Stimulated activated naive CD8-positive, alpha-beta T cell treated with anti-CD3 and anti-CD28 coated beads, Interleukin-15, Interleukin-2, amounts not matched to agents 100 ng/mL and 50 ng/mL, for 24 hours (primary cell): ENCODE data around the gene STK26.
"Not testable (repeated sequence)": the region's sequence is repeated elsewhere in the genome, so short reads cannot be mapped to it uniquely, and the experiment has no call there.

Experiments
- H3K27ac Mint-ChIP-seq: one replicate; pipeline ENCODE4 v1.8.0; 2021; ENCODE audit warnings: mild to moderate bottlenecking, mixed read lengths
- H3K27me3 Mint-ChIP-seq: one replicate; pipeline ENCODE4 v1.8.0; 2021; ENCODE audit warnings: mixed read lengths
- H3K36me3 Mint-ChIP-seq: one replicate; pipeline ENCODE4 v1.8.0; 2021; ENCODE audit warnings: low read depth, mixed read lengths
- H3K4me1 Mint-ChIP-seq: one replicate; pipeline ENCODE4 v1.8.0; 2021; ENCODE audit warnings: low read depth, mixed read lengths
- H3K4me3 Mint-ChIP-seq: one replicate; pipeline ENCODE4 v1.8.0; 2021; ENCODE audit warnings: mild to moderate bottlenecking, mixed read lengths
- H3K9me3 Mint-ChIP-seq: one replicate; pipeline ENCODE4 v1.8.0; 2021; ENCODE audit warnings: mixed read lengths

STK26 gene

DNA sequence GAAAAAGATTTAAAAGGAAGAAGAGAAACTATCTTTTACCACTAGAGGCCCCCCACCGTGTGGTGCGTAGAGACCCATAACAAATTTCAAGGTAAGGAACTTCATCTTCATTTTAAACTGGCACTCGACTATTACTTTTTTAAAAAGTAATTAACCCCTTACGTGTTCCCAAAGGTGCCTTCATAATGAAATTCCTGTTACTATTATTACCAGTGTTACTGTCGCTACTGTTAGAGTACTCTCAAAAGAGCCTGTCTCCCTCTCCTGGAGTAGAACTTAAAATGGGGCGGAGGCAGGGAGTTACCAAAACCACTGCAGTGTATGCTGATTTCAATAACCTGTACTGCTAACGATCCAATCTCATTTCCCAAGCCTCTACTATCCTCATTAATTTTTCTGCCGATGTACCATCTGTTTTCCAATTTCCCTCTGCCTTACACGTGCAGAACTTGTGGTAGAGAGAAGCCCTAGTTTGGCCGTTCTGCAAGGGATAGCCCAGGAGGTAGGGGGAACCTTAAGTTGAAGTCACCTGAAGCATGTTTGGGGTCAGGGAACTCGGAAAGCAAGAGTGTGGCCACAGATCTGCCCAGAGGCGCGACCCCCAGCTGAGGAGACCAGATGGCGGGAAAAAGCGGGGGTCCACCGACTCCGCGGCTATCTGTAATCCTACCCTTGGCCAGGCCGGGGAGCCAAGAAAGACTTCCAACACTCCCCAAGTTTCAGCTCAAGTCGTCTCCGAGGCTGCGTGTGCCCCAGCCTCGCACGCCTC, 720 bp upstream of the STK26 start:
- no peaks in the 10 kb centered on the region for H3K9me3 Mint-ChIP-seq
- H3K27me3 Mint-ChIP-seq: no peaks in the 10 kb centered on the region
- peaks cover 10% of the 10 kb centered on the region for H3K36me3 Mint-ChIP-seq
- peaks cover 43% of the 10 kb centered on the region for H3K4me1 Mint-ChIP-seq
- peak overlapping the region; percentile 93 for H3K27ac Mint-ChIP-seq
- peak overlapping the region; percentile 93 for H3K4me3 Mint-ChIP-seq

DNA sequence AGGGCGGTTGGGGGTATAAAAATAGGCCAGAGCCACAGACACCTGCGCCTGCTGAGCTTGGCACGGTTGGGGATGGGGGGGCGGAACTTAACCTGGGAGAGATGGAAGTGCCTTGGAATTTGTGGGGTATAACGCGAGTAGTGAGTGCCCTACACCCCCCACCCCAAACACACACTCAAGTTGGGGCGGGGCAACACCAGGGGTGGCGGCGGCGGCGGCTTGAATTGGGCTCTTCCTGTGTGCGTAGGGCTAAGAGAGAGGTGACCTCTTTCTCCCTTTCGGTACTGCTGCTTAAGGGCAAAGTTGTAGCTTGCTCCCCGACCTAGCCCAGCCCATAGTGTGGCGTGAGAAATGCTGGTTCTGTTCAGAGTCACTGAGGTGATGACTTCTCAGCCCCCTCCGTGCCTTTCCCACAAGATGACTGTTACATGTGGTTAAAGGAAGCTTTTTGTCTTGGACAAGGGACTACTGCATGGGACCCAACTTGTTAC, 839 bp downstream of the STK26 start:
- H3K36me3 Mint-ChIP-seq: peaks cover 23% of the 10 kb centered on the region
- H3K4me3 Mint-ChIP-seq: peak overlapping the region; percentile 93
- no peaks in the 10 kb centered on the region for H3K9me3 Mint-ChIP-seq
- H3K4me1 Mint-ChIP-seq: peaks cover 50% of the 10 kb centered on the region
- H3K27me3 Mint-ChIP-seq: no peaks in the 10 kb centered on the region
- H3K27ac Mint-ChIP-seq: peak overlapping the region; percentile 93

DNA sequence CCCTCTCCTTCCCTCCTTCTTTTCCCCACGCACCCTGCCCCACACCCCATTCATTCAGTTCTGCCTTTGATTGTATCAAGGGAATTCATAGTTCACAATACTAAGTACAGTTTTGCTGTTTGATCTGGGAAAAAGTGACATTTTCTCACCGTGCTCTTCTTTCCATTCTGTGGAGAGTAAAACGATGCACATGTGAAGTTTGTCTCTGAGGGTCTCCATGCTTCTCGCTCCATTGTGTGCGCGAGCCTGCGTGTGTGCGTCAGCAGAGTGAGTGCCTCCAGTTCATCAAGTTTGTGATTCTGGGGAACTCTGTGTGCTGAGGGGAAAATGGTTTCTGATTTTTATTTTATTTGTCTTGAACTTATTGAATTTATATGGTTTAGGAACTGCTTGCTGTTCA, 1.9 kb downstream of the STK26 start:
- Mint-ChIP-seq H3K9me3 (no peaks in the 10 kb centered on the region), H3K4me3 (peak overlapping the region; percentile 93), H3K4me1 (peaks cover 60% of the 10 kb centered on the region), H3K36me3 (peaks cover 30% of the 10 kb centered on the region), H3K27me3 (no peaks in the 10 kb centered on the region), H3K27ac (peak overlapping the region; percentile 96)

DNA sequence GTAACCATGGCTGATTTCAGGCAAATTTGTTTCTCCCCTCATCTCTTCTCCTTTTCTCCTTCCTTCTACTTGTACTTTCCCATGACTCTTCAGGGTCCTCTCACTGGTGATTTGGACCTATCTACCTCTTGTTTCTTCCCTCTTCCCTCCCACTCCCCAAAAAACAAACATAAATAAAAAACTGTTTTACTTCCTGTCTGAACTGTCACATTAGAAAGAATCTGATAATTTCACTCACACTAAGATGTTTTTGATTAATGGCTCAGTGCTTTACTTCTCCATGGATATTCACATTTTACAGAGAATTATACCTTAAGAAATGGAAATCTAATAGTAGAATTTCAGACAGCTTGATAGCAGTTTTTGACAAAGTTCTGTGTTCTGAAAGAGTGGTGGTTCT, 7.2 kb downstream of the STK26 start:
- Mint-ChIP-seq H3K36me3 (peaks cover 36% of the 10 kb centered on the region), H3K27me3 (no peaks in the 10 kb centered on the region), H3K27ac (no peak overlapping the region), H3K4me1 (peaks cover 84% of the 10 kb centered on the region), H3K9me3 (no peaks in the 10 kb centered on the region), H3K4me3 (no peak overlapping the region)

DNA sequence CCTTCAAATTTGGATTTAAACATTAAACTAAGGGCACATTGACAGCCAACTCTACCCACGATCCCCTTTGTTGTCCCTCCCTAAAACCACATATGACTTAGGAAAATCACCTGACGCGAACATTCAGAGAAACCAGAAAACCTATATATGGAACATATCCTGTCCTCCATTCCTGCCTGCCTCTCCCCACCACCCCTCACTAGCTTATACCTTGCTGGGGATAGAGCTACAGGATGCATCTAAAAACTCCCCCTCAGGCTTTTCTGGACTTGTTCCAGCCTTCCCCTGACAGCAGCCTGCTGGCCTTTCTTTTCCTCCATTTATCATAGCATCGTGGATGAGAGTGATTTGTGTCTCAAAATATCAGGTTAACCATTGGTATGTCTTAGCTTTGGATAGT, 8.8 kb downstream of the STK26 start:
- H3K36me3 Mint-ChIP-seq: peaks cover 35% of the 10 kb centered on the region
- no peaks in the 10 kb centered on the region for H3K27me3 Mint-ChIP-seq
- no peaks in the 10 kb centered on the region for H3K9me3 Mint-ChIP-seq
- H3K4me1 Mint-ChIP-seq: peaks cover 77% of the 10 kb centered on the region
- no peak overlapping the region for H3K27ac Mint-ChIP-seq
- H3K4me3 Mint-ChIP-seq: peak overlapping the region; percentile 23

DNA sequence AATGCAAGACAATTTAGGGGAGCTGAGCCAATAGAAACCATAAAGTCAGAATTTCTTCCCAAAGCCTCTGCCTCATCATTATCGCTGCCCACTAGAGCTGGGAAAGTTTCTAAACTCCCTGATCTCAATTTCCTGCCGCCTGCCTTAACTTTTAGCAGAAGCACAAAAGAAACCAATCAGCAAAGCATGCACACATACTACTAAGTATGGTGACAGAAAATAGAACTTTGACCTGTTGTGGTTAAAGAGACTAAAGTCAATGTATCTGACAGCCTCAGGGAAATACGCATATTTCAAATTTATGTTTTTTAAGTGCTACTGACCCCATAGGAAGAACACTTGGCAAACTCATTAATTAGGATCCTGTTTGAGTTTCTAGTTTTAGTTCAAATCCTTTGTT, 10.1 kb downstream of the STK26 start:
- H3K36me3 Mint-ChIP-seq: peaks cover 26% of the 10 kb centered on the region
- H3K9me3 Mint-ChIP-seq: no peaks in the 10 kb centered on the region
- H3K27me3 Mint-ChIP-seq: no peaks in the 10 kb centered on the region
- H3K4me1 Mint-ChIP-seq: peaks cover 74% of the 10 kb centered on the region
- no peak overlapping the region for H3K27ac Mint-ChIP-seq
- no peak overlapping the region for H3K4me3 Mint-ChIP-seq

DNA sequence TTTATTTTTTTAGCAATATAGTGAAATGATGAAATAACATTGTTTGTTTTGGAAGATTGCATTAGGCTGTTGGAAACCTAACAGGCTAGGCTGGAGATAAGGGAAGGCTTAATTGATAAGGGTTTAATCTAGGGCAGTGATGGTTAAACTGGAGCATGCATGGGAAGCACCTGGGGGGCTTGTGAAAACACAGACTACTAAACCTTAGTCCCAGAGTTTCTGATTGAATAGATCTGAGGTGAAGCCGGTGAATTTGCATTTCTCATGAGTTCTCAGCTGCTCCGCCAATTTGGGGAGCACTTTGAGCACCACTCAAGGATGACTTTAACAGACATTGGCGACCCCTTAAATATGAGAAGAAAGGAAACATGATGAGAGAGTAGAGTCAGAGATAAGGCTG, 11.5 kb downstream of the STK26 start:
- H3K27me3 Mint-ChIP-seq: no peaks in the 10 kb centered on the region
- no peak overlapping the region for H3K4me3 Mint-ChIP-seq
- H3K9me3 Mint-ChIP-seq: no peaks in the 10 kb centered on the region
- H3K36me3 Mint-ChIP-seq: peaks cover 11% of the 10 kb centered on the region
- H3K27ac Mint-ChIP-seq: no peak overlapping the region
- H3K4me1 Mint-ChIP-seq: peaks cover 69% of the 10 kb centered on the region

DNA sequence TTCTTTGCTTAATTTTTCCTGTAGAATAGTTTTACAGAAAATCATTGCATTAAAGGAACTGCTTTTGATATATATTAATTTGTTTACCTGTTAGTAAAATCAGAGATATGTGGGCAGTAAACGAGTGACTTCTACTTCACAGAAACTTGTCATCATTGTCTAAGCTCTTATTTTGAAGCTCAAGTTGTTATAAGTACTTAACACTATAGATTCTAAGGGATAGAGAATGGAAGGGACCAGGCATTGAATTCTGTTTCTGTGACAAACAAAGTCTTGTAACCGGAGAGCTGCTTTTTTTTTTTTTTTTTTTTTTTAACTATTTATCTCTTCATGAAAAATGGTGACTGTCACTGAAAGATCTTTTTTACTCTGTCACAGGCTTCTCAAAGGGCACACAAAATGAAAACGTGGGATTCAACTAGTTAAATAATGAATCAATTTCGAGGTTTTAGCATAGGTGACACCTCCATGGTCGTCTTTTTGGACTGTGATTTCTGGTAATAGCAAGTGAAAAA, 14.4 kb downstream of the STK26 start:
- H3K4me1 Mint-ChIP-seq: peaks cover 68% of the 10 kb centered on the region
- H3K27me3 Mint-ChIP-seq: no peaks in the 10 kb centered on the region
- no peak overlapping the region for H3K4me3 Mint-ChIP-seq
- no peaks in the 10 kb centered on the region for H3K9me3 Mint-ChIP-seq
- peak overlapping the region; percentile 28 for H3K27ac Mint-ChIP-seq
- H3K36me3 Mint-ChIP-seq: no peaks in the 10 kb centered on the region

DNA sequence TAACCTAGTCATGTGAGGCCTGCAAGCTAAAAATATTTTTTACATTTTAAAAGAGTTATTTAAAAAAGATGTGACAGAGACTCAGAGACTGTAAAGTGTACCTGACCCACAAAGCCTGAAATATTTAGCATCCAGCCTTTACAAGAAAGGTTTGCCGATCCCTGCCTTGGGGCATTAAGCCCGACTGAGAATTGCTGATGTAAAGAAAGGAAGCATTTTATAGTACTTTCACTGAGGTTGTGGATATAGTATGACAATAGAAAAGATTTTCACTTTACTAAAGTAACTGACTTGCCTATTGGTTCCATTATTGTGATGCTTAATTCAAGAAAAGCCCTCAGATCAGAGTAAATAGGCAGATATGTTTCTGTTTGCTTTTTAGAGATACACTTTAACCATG, 17.0 kb downstream of the STK26 start:
- H3K27ac Mint-ChIP-seq: no peak overlapping the region
- H3K27me3 Mint-ChIP-seq: no peaks in the 10 kb centered on the region
- no peaks in the 10 kb centered on the region for H3K36me3 Mint-ChIP-seq
- no peaks in the 10 kb centered on the region for H3K9me3 Mint-ChIP-seq
- peaks cover 52% of the 10 kb centered on the region for H3K4me1 Mint-ChIP-seq
- no peak overlapping the region for H3K4me3 Mint-ChIP-seq

DNA sequence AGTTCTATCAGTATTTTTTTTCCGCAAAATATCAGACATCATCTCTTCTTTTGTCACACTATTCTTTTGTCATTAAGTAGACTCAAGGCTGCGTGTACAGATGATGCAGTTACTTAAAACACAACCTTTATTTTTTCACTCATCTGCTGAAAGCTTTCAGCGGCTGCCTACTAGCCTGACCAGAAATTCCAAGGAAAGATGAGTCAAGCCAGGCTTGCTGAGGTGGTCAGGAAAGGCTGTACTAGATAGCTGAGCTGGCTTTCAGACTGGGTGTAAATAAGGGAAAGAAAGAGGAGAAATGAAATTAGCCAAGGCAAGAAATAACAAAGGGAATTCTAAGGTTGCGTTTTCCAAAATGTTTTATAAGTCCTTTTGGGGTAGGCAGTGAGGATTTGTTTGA, 17.9 kb downstream of the STK26 start:
- Mint-ChIP-seq H3K4me1 (peaks cover 53% of the 10 kb centered on the region), H3K27ac (no peak overlapping the region), H3K9me3 (no peaks in the 10 kb centered on the region), H3K27me3 (no peaks in the 10 kb centered on the region), H3K4me3 (no peak overlapping the region), H3K36me3 (peaks cover 7% of the 10 kb centered on the region)

DNA sequence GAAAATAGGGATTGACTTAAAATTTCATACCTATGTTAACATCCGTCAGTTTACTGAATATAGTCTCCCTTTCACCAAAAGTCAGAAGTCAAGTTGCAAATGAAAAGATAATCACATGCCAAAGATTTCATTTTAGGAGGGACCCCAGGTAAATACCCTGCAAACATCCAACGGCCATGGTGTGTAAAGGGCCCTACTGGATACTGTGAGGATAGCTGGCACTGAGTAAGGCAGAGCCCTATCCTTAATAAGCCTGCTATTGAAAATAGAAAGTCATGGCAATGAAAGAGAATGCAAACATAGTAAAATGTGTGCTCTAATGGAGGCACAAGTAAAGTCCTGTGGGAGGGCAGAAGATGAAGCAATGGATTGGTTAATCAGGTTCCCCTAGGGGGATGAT, 20.9 kb downstream of the STK26 start:
- Mint-ChIP-seq H3K9me3 (no peaks in the 10 kb centered on the region), H3K4me3 (no peak overlapping the region), H3K36me3 (peaks cover 8% of the 10 kb centered on the region), H3K27ac (no peak overlapping the region), H3K4me1 (peaks cover 43% of the 10 kb centered on the region), H3K27me3 (no peaks in the 10 kb centered on the region)

DNA sequence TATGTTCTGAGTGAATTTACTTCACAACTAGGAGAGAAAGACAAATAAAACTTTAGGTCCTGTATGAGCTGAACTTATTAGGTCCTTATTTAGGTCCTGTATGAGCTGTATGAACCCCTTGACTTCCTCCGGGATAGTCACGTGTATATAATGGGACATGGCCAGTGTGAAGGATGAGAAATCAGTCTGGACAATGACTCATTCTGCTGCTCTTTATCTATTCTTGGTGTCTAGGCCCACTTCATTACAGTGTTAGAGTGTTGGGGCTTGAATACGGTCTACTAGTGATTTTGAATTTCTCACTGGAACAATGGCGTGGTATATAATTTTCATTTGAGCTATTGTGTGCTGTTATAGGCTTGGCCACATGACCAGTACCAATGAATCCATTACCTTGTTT, 21.9 kb downstream of the STK26 start:
- Mint-ChIP-seq H3K27me3 (no peaks in the 10 kb centered on the region), H3K9me3 (no peaks in the 10 kb centered on the region), H3K36me3 (peaks cover 12% of the 10 kb centered on the region), H3K27ac (no peak overlapping the region), H3K4me3 (no peak overlapping the region), H3K4me1 (peaks cover 42% of the 10 kb centered on the region)

DNA sequence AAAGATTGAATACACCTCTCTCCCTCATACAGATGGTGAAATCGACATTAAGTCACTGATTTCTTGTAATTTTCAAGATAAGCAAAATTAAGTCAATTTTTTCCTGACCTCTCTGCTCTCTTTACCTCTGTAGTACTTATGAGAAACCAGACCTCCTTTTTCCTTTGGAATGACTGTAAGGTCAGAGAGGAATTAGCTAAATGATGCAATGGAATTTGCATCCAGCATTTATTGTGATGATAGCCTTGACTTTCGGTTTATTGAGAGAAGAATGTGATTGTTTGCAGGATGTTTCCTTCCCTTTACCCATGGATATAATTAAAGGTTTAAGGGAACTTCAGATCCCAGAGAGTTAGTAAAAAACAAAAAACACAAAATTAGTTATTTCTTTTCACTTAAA, 22.4 kb downstream of the STK26 start:
- Mint-ChIP-seq H3K27me3 (no peaks in the 10 kb centered on the region), H3K9me3 (no peaks in the 10 kb centered on the region), H3K4me1 (peaks cover 39% of the 10 kb centered on the region), H3K27ac (no peak overlapping the region), H3K4me3 (no peak overlapping the region), H3K36me3 (peaks cover 14% of the 10 kb centered on the region)

DNA sequence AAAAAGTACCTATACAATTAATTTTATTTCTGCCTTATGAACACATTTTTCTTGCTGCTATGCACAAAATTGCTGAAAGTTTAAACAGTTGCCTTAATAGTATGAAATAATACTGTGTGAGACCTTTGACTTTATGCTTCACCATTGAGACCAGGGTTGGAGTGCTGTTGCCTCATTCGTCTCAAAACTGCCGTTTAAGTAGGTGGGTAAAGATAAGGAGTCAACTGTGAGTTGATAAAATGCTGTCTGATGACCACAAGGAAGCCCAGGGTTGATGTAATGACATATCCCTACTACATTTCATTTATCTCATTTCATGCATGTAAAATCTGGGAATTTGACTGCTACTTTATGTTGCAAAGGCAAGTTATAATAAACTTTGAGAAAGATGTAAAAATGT, 23.4 kb downstream of the STK26 start:
- H3K27ac Mint-ChIP-seq: no peak overlapping the region
- H3K4me1 Mint-ChIP-seq: peaks cover 28% of the 10 kb centered on the region
- H3K9me3 Mint-ChIP-seq: no peaks in the 10 kb centered on the region
- H3K36me3 Mint-ChIP-seq: peaks cover 18% of the 10 kb centered on the region
- H3K27me3 Mint-ChIP-seq: no peaks in the 10 kb centered on the region
- no peak overlapping the region for H3K4me3 Mint-ChIP-seq

DNA sequence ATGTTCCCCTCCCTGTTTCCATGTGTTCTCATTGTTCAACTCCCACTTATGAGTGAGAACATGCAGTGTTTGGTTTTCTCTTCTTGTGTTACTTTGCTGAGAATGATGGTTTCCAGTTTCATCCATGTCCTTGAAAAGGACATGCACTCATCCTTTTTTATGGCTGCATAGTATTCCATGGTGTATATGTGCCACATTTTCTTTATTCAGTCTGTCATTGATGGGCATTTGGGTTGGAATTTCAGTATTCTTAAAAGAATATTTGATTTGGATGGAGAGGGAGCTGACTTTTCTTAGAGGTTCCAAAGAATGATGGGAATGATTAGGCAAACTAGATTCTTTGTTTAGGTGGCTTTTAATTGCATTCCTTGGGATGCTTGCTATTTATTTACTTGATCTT, 28.7 kb downstream of the STK26 start:
- peaks cover 30% of the 10 kb centered on the region for H3K4me1 Mint-ChIP-seq
- not testable (repeated sequence) for H3K27me3 Mint-ChIP-seq

DNA sequence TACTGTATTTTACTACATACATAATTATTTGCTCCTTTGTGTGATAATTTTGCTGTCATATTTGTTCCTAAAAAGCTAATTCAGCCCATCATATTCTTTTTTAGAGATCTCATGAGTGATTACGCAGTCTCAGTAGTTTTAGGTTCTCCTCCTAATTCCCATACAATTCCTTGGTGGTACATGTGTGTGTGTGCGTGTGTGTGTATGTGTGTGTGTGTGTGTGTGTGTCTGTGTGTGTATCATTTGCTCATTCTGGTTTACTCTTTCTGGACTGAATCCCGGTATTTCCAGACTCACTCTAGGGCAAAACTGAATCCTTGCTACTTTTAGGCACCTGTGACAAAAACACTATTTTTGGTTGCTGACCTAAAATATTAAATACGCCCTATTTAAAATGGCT, 34.9 kb downstream of the STK26 start:
- H3K4me3 Mint-ChIP-seq: no peak overlapping the region
- no peak overlapping the region for H3K27ac Mint-ChIP-seq
- no peaks in the 10 kb centered on the region for H3K9me3 Mint-ChIP-seq
- peaks cover 26% of the 10 kb centered on the region for H3K36me3 Mint-ChIP-seq
- H3K4me1 Mint-ChIP-seq: peaks cover 33% of the 10 kb centered on the region
- H3K27me3 Mint-ChIP-seq: no peaks in the 10 kb centered on the region

More for the DNA sequence above, 28.7 kb downstream of the STK26 start:
- not testable (repeated sequence) for H3K27ac Mint-ChIP-seq, H3K4me3 Mint-ChIP-seq, H3K9me3 Mint-ChIP-seq
- H3K36me3 Mint-ChIP-seq: peaks cover 17% of the 10 kb centered on the region
